Muscle of back (tissue), 11 donors: ENCODE measurements around the gene HGFAC. TPM values are rescaled to one million over a fixed set of nuclear protein-coding genes. Genes with fewer than 3 reads are reported as not detected.
"Not testable (repeated sequence)": the region's sequence is repeated elsewhere in the genome, so short reads cannot be mapped to it uniquely, and the experiment has no call there.

ENCODE experiments used
- DNase-seq, 3 donors: peaks; one replicate each; pipeline versions ENCODE4 v3.0.0 to v3.0.0-alpha.2; 2013
- polyA plus RNA-seq, 10 donors: library from polyadenylated mRNA; unstranded; fragments of 120-200 nt; gene quantifications; one replicate each; pipeline ENCODE4 v1.2.1, GENCODE V29; 2013; ENCODE audit not compliant: insufficient read length in 10 of 10

The HGFAC gene
- polyA plus RNA-seq, 10 donors = 0.56 to 1.8 (median 1.1) TPM

GRCh38 chr4:3410401-3411135 lies 31.2 kb upstream of the HGFAC start:
- DNase-seq = no peak

DNA sequence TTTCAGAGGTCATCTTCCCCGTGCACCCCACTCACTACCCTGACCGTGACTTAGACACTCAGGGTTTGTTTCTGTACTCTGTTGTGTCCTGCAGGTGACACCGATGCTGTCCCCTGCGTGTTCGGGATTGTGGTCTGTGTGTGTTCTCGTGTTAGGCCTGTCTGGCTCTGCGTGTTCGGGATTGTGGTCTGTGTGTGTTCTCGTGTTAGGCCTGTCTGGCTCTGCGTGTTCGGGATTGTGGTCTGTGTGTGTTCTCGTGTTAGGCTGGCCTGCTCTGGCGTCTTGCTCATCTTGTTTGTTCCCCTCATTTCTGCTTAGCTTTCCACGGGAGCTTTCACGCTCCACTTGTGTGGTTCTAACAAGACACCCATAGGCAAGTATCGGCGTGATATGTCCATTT lies 30.6 kb upstream of the HGFAC start:
- not testable (repeated sequence) for DNase-seq

- no peak for DNase-seq
Observed at GRCh38 chr4:3411676-3412075, 30.1 kb upstream of the HGFAC start.

- DNase-seq = no peak
Observed at GRCh38 chr4:3412257-3413020, 29.3 kb upstream of the HGFAC start.

- DNase-seq = no peak
Observed at GRCh38 chr4:3413217-3413671, 28.5 kb upstream of the HGFAC start.

GRCh38 chr4:3413675-3414420 lies 27.9 kb upstream of the HGFAC start:
- DNase-seq = no peak

DNA sequence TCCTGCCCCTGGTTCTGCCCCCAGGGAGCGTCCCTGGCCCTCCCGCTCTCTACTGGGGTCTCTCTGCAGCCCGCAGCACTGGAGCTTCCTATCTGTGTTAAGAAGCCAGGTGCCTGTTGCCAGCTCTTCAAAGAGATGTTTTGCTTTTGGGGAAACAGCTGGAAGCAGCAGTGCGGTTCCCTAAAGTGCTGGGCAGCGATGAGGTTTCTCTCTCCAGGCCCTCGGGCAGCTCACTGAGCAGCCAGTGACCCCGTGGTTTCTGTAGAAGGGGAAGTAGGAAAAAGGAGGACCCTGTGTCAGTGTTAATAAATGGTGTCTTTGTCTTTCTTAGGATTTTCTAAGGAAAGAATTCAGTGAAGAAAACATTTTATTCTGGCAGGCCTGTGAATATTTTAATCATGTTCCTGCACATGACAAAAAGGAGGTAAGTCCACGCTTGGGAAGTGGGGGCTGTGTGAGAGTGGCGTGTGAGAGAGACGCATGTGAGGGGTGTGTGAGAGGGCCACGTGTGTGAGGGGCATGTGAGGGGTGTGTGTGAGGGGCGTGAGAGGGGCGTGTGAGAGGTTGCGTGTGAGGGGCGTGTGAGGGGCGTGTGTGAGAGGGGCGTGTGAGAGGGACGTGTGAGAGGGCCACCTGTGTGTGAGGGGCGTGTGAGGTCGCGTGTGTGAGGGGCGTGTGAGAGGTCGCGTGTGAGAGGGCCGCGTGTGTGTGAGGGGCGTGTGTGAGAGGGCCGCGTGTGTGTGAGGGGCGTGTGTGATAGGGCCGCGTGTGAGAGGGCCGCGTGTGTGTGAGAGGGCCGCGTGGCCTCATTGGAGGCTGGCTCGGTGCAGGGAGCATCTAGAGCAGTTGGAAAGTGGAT lies 27.1 kb upstream of the HGFAC start:
- peak in 1 of 3 donors; percentile 33 for DNase-seq

- DNase-seq = peak in 1 of 3 donors; percentile 39
Observed at GRCh38 chr4:3415471-3416141, 26.2 kb upstream of the HGFAC start.

- DNase-seq = no peak
Observed at GRCh38 chr4:3416270-3416669, 25.5 kb upstream of the HGFAC start.

GRCh38 chr4:3416821-3417221 lies 24.9 kb upstream of the HGFAC start:
- no peak for DNase-seq

DNA sequence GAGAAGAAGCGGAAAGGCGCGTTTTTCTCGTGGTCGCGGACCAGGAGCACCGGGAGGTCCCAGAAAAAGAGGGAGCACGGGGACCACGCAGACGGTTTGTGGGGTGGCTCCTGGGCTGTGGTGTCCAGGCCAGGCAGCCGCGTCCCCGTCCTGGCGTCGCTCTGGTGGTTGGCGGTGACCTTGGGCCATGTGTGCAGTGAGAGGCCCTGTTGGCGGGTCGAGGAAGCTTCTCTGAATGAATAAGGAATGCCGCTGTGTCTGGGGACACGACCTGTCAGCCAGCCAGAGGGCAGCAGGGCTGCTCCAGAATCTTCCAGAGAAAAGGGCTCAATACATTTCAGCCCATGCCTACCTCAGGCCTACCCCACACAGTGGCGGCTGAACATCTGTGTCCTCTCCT lies 24.3 kb upstream of the HGFAC start:
- DNase-seq = no peak

- no peak for DNase-seq
Observed at GRCh38 chr4:3418029-3418762, 23.6 kb upstream of the HGFAC start.

DNA sequence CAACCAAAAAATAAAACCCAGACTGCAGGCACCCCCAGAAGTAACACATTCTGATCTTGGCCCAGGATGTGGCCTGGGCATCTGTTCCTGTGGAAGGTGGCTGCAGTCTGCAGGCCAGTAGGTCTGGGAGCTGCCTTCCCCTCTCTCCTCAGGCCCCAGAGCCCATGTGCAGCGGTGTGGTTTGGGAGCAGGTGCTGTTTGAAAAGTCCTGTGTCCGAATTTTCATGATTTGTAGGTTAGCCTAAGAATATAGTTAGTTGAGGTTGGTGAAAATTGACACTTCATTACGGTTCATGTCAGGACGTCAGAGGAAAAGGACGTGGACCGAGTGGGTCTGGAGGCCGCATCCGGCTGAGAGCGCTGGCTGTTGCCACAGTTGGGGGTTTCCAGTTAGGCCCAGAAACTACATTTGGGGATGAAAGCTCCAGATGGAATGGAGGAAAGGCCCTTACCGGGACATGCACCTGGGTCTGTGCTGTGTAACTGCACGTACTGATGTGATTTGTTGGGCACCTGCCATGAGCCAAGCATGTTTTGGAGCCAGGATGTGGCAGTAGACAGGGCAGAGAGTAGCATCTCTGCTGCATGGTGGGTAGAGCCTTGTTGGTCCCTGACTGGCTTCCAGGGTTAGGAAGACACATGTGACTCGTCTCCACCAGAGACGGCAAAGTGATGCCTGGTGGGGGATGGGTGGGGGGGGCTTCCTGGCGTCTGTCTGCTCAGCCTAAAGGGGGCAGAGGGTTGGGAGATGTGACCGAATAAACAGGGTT lies 21.7 kb upstream of the HGFAC start:
- no peak for DNase-seq

GRCh38 chr4:3420606-3420955 lies 21.2 kb upstream of the HGFAC start:
- no peak for DNase-seq

- no peak for DNase-seq
Observed at GRCh38 chr4:3420956-3421355, 20.8 kb upstream of the HGFAC start.

GRCh38 chr4:3421470-3421869 lies 20.3 kb upstream of the HGFAC start:
- DNase-seq = no peak

GRCh38 chr4:3422241-3422801 lies 19.4 kb upstream of the HGFAC start:
- no peak for DNase-seq

DNA sequence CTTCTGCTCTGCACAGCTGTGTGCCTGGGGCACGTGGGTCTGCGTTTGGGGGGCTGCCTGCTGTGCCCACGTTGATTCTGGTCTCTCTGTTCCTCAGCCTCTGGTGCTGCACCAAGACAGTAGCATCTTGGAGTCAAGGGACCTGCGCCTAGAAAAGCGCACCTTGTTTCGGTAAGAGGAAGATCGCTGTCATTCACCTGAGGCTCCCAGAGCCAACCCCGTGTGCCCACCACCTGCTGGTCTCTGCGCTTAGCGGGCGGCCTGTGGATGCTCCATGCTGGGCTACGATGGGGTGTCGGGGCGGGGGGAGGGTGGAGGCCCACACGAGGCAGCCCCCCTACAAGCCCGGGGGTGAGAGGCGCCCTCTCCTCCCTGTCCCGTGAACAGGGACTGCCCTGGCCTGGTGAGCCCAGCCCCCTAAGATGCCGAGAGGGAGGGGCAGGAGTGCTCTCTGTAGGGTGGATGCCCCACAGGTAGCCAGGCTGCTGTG lies 18.9 kb upstream of the HGFAC start:
- no peak for DNase-seq

- no peak for DNase-seq
Observed at GRCh38 chr4:3423406-3423805, 18.4 kb upstream of the HGFAC start.
